D721Med (cell line): ENCODE results near the gene NFIA.
A peak's percentile ranks its signal among the peaks of the same experiment; 100 is the strongest.

Source experiments
- DNase-seq: peaks from one replicate; pipeline ENCODE4 v3.0.0; 2011; ENCODE audit warnings: low spot score; ENCODE audit not compliant: insufficient read length
- FAIRE-seq: peaks from 2 replicates; lab custom pipeline; 2011; peaks lifted over from hg19 to GRCh38; lab: Jason Lieb, UNC
- CTCF ChIP-seq: IDR thresholded peaks from 2 replicates; pipeline ENCODE4 v1.5.1; 2012; ENCODE audit warnings: mild to moderate bottlenecking, control low read depth; ENCODE audit not compliant: insufficient read depth; ENCODE audit errors: missing control alignments

Gene NFIA

GRCh38 chr1:61119085-61119484, 36.7 kb downstream of the NFIA start:
- no peak for TF ChIP-seq CTCF
- FAIRE-seq (peak; percentile 35), DNase-seq (no peak)

- DNase-seq (no peak), FAIRE-seq (no peak)
- TF ChIP-seq CTCF: no peak
Observed at GRCh38 chr1:61120246-61120840, 38.0 kb downstream of the NFIA start.

- no peak for TF ChIP-seq CTCF
- DNase-seq (no peak), FAIRE-seq (no peak)
Observed at GRCh38 chr1:61120998-61121397, 38.6 kb downstream of the NFIA start.

GRCh38 chr1:61121631-61122030, 39.3 kb downstream of the NFIA start:
- TF ChIP-seq CTCF: no peak
- FAIRE-seq: no peak
- DNase-seq: no peak

- DNase-seq: no peak
- no peak for TF ChIP-seq CTCF
- no peak for FAIRE-seq
Observed at GRCh38 chr1:61122389-61122788, 40.0 kb downstream of the NFIA start.

GRCh38 chr1:61123326-61123725, 41.0 kb downstream of the NFIA start:
- TF ChIP-seq CTCF: no peak
- DNase-seq (no peak), FAIRE-seq (no peak)

GRCh38 chr1:61124078-61124477, 41.7 kb downstream of the NFIA start:
- TF ChIP-seq CTCF: no peak
- FAIRE-seq (no peak), DNase-seq (no peak)
